Measurements from ENCODE around the gene PITPNM2.
"Not testable (repeated sequence)": the region's sequence is repeated elsewhere in the genome, so short reads cannot be mapped to it uniquely, and the experiment has no call there.

Gene PITPNM2

GRCh38 chr12:123120452-123121166 lies 30.3 kb downstream of the PITPNM2 start:
- DNase-seq (ENCODE audit: low spot score): peak; percentile 40

- DNase-seq (ENCODE audit: low spot score): no peak
Measured at GRCh38 chr12:123119808-123120207, 31.1 kb downstream of the PITPNM2 start.

GRCh38 chr12:123118497-123118896 lies 32.4 kb downstream of the PITPNM2 start:
- no peak for DNase-seq (ENCODE audit: low spot score)

GRCh38 chr12:123115409-123116121 lies 35.3 kb downstream of the PITPNM2 start:
- DNase-seq (ENCODE audit: low spot score): no peak

- DNase-seq (ENCODE audit: low spot score): peak; percentile 38
Measured at GRCh38 chr12:123114304-123115083, 36.4 kb downstream of the PITPNM2 start.

GRCh38 chr12:123113026-123113425 lies 37.9 kb downstream of the PITPNM2 start:
- no peak for DNase-seq (ENCODE audit: low spot score)

- DNase-seq (ENCODE audit: low spot score): no peak
Measured at GRCh38 chr12:123111498-123112165, 39.3 kb downstream of the PITPNM2 start.

GRCh38 chr12:123109319-123109772 lies 41.5 kb downstream of the PITPNM2 start:
- no peak for DNase-seq (ENCODE audit: low spot score)

- no peak for DNase-seq (ENCODE audit: low spot score)
Measured at GRCh38 chr12:123108682-123109066, 42.2 kb downstream of the PITPNM2 start.

- no peak for DNase-seq (ENCODE audit: low spot score)
Measured at GRCh38 chr12:123107926-123108681, 42.8 kb downstream of the PITPNM2 start.

- peak; percentile 56 for DNase-seq (ENCODE audit: low spot score)
Measured at GRCh38 chr12:123106640-123107359, 44.1 kb downstream of the PITPNM2 start.

GRCh38 chr12:123105211-123105826 lies 45.6 kb downstream of the PITPNM2 start:
- peak; percentile 91 for DNase-seq (ENCODE audit: low spot score)

GRCh38 chr12:123104809-123105208 lies 46.1 kb downstream of the PITPNM2 start:
- DNase-seq (ENCODE audit: low spot score): no peak

GRCh38 chr12:123104094-123104493 lies 46.8 kb downstream of the PITPNM2 start:
- DNase-seq (ENCODE audit: low spot score): not testable (repeated sequence)

GRCh38 chr12:123102781-123103503 lies 47.9 kb downstream of the PITPNM2 start:
- no peak for DNase-seq (ENCODE audit: low spot score)

GRCh38 chr12:123102366-123102765 lies 48.5 kb downstream of the PITPNM2 start:
- DNase-seq (ENCODE audit: low spot score): no peak

- no peak for DNase-seq (ENCODE audit: low spot score)
Measured at GRCh38 chr12:123101526-123101925, 49.4 kb downstream of the PITPNM2 start.
